Measurements from ENCODE around the gene KRT26.

Gene KRT26

GRCh38 chr17:40810494-40810893 lies 38.5 kb upstream of the KRT26 start (continued):
- TF ChIP-seq, protein P1, sequence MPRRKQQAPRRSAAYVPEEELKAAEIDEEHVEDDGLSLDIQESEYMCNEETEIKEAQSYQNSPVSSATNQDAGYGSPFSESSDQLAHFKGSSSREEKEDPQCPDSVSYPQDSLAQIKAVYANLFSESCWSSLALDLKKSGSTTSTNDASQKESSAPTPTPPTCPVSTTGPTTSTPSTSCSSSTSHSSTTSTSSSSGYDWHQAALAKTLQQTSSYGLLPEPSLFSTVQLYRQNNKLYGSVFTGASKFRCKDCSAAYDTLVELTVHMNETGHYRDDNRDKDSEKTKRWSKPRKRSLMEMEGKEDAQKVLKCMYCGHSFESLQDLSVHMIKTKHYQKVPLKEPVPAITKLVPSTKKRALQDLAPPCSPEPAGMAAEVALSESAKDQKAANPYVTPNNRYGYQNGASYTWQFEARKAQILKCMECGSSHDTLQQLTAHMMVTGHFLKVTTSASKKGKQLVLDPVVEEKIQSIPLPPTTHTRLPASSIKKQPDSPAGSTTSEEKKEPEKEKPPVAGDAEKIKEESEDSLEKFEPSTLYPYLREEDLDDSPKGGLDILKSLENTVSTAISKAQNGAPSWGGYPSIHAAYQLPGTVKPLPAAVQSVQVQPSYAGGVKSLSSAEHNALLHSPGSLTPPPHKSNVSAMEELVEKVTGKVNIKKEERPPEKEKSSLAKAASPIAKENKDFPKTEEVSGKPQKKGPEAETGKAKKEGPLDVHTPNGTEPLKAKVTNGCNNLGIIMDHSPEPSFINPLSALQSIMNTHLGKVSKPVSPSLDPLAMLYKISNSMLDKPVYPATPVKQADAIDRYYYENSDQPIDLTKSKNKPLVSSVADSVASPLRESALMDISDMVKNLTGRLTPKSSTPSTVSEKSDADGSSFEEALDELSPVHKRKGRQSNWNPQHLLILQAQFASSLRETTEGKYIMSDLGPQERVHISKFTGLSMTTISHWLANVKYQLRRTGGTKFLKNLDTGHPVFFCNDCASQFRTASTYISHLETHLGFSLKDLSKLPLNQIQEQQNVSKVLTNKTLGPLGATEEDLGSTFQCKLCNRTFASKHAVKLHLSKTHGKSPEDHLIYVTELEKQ (tag by site-specific recombination; IDR thresholded peaks at IDR 0.05; ENCODE audit: borderline replicate concordance): 0 out of 2 replicates have a peak, but pooled peaks have one; percentile 19
- TF ChIP-seq OSR2 (tag by site-specific recombination; IDR thresholded peaks at IDR 0.05): peak; percentile 52; the same call in 1 of the 2 replicates
- TF ChIP-seq SP7 (tag by site-specific recombination; IDR thresholded peaks at IDR 0.05): peak; percentile 72
- peak; percentile 40; the same call in 1 of the 2 replicates for TF ChIP-seq YY2 (tag by site-specific recombination; IDR thresholded peaks at IDR 0.05)
- peak; percentile 82 for TF ChIP-seq ZNF600 (tag by site-specific recombination; IDR thresholded peaks at IDR 0.05)

- H3K4me3 ChIP-seq (ENCODE audit: low read depth, low read length): no peak overlapping the region
- H3K4me1 ChIP-seq (ENCODE audit: control insufficient read depth, insufficient read depth, low read length): no peaks in the 10 kb centered on the region; the same call in 1 of the 2 replicates
- ChIA-PET CTCF (interaction anchor here (0.6 to 4.2 kb wide), 11 partner anchors 35 to 857 kb away, joined by 3 to 22 read pairs (median 3); no protein-coding TSS in a partner anchor), POLR2A (interaction anchor here (1.9 kb wide), 1 partner anchor 9 kb away, joined by 9 read pairs; no protein-coding TSS in a partner anchor)
- H3K9me3 ChIP-seq (ENCODE audit: control insufficient read depth, insufficient read depth, low read depth, low read length): no peaks in the 10 kb centered on the region
- H3K27ac ChIP-seq (ENCODE audit: extremely low read depth, low read depth, low read length): no peak overlapping the region
- TF ChIP-seq ZFP3 (tag by site-specific recombination; IDR thresholded peaks at IDR 0.05; ENCODE audit: low read depth) (no peak), SP7 (tag by site-specific recombination; IDR thresholded peaks at IDR 0.05) (peak; percentile 54; the same call in 1 of the 2 replicates), FEZF1 (tag by site-specific recombination; IDR thresholded peaks at IDR 0.05) (no peak), ZNF629 (tag by site-specific recombination; IDR thresholded peaks at IDR 0.05) (peak; percentile 34; the same call in 1 of the 2 replicates)
- TF ChIP-seq, protein P1 (tag by site-specific recombination; IDR thresholded peaks at IDR 0.05; ENCODE audit: borderline replicate concordance): no peak
- H3K36me3 ChIP-seq (ENCODE audit: control insufficient read depth in 2 of 2, insufficient read depth in 1 of 2, low read length in 2 of 2): no peaks in the 10 kb centered on the region
These were observed 37.9 kb upstream of the KRT26 start for GRCh38 chr17:40809721-40810421.

DNA sequence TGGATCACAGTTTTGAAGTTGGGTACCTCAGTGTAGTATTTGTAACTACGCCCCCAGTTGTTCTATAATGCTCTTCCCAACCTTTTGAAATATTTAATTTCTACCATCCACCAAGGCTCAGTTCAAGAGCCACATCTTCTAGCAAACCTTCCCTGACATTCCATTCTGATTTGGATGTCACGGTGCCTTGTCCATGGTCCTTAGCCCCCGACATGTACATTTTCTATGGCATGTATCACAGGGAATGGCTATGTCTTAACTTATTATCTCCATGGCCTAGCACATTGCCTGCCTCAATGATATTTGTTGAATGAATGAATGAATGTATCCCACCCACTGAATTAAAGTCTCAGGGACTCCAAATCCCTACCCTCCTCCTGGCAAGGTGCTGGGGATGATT lies 34.1 kb upstream of the KRT26 start:
- no peaks in the 10 kb centered on the region; the same call in 1 of the 2 replicates for H3K4me1 ChIP-seq (ENCODE audit: control insufficient read depth, insufficient read depth, low read length)
- H3K9me3 ChIP-seq (ENCODE audit: control insufficient read depth, insufficient read depth, low read depth, low read length): no peaks in the 10 kb centered on the region
- TF ChIP-seq, protein P2, sequence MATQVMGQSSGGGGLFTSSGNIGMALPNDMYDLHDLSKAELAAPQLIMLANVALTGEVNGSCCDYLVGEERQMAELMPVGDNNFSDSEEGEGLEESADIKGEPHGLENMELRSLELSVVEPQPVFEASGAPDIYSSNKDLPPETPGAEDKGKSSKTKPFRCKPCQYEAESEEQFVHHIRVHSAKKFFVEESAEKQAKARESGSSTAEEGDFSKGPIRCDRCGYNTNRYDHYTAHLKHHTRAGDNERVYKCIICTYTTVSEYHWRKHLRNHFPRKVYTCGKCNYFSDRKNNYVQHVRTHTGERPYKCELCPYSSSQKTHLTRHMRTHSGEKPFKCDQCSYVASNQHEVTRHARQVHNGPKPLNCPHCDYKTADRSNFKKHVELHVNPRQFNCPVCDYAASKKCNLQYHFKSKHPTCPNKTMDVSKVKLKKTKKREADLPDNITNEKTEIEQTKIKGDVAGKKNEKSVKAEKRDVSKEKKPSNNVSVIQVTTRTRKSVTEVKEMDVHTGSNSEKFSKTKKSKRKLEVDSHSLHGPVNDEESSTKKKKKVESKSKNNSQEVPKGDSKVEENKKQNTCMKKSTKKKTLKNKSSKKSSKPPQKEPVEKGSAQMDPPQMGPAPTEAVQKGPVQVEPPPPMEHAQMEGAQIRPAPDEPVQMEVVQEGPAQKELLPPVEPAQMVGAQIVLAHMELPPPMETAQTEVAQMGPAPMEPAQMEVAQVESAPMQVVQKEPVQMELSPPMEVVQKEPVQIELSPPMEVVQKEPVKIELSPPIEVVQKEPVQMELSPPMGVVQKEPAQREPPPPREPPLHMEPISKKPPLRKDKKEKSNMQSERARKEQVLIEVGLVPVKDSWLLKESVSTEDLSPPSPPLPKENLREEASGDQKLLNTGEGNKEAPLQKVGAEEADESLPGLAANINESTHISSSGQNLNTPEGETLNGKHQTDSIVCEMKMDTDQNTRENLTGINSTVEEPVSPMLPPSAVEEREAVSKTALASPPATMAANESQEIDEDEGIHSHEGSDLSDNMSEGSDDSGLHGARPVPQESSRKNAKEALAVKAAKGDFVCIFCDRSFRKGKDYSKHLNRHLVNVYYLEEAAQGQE (tag by site-specific recombination; IDR thresholded peaks at IDR 0.05): peak; percentile 93
- TF ChIP-seq ATF2 (tag by site-specific recombination; IDR thresholded peaks at IDR 0.05; ENCODE audit: low read depth): no peak
- ChIA-PET POLR2A (interaction anchor here (2.3 kb wide), 1 partner anchor 13 kb away, joined by 10 read pairs; no protein-coding TSS in a partner anchor), CTCF (interaction anchor here (0.6 to 6.6 kb wide), 6 partner anchors 190 to 1260 kb away, joined by 3 to 68 read pairs (median 4); no protein-coding TSS in a partner anchor)
- H3K36me3 ChIP-seq (ENCODE audit: control insufficient read depth in 2 of 2, insufficient read depth in 1 of 2, low read length in 2 of 2): no peaks in the 10 kb centered on the region
- H3K27ac ChIP-seq (ENCODE audit: extremely low read depth, low read depth, low read length): no peak overlapping the region
- no peak overlapping the region for H3K4me3 ChIP-seq (ENCODE audit: low read depth, low read length)

Measured in HEK293 (cell line).